ENCODE results near the gene MSI2.
"Not testable (repeated sequence)": the region's sequence is repeated elsewhere in the genome, so short reads cannot be mapped to it uniquely, and the experiment has no call there.

The MSI2 gene

DNA sequence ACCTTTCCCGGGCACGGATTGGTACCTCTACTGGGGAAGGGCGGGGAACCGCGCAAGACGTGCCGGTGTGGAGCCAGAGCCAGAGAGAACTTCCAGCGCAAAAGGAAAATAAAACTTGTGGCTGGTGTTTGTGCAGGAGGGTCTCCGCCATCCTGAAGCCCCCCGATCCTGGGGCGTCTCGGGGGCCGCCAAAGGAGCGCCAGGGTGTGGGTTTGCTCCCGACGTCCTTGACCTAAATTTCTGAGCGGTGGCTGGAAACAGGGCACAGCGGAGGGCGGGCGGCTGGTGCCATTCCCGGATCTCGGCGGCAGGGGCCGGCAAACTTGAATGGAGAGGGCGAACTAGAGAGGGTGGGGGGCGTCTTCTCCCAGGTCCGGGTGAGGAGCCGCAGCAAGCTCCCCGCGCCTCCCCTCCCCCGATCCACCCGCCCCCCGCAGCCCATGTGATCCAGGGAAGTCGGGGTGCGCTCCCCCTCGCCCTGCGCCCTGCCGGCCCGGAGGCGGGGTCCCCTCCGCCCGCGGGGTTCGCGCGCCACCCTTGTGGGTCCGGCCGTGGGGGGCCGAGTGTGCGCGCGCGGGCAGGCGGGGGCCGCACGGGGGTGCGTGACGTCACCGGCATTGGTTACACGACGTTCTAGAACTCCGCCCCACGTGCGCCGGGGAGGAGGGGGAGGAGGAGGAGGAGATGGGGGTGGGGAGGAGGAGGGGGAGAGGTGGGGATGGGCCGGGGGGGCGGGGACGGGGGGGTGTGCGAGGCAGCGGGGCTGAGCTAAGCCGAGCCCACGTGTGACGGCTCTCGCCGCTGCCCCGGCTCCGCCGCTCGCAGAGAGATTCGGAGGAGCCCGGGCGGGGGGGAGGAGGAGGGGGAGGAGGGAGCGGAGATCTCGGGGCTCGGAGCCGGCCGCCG is at the start of gene MSI2:
MSI2 (plus strand) TSS at position 748 of the 906 bp plus-strand sequence. CDS start 220 bp downstream, outside the sequence.
- DNase-seq (ENCODE audit: low spot score), result peak; percentile 89

- DNase-seq (ENCODE audit: low spot score), result no peak
Observed at GRCh38 chr17:57206928-57207327, 49.4 kb upstream of the MSI2 start.

- DNase-seq (ENCODE audit: low spot score), result no peak
Observed at GRCh38 chr17:57207396-57207795, 48.9 kb upstream of the MSI2 start.

DNA sequence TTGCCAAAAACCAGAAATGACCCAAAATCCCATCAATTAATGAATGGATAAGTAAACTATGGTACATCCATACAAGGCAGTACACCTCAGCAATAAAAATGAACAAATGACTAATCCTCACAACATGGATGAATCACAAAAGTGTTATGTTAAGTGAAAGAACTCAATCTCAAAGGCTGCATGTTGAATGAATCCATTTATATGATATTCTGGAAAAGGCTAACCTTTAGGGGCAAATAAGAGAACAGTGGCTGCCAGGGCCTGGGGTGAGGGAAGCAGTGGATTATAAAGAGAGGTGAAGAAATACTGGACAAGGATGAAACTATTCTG is 46.1 kb upstream of the MSI2 start:
- DNase-seq (ENCODE audit: low spot score), result no peak

- DNase-seq (ENCODE audit: low spot score), result no peak
Observed at GRCh38 chr17:57210972-57211411, 45.3 kb upstream of the MSI2 start.

DNA sequence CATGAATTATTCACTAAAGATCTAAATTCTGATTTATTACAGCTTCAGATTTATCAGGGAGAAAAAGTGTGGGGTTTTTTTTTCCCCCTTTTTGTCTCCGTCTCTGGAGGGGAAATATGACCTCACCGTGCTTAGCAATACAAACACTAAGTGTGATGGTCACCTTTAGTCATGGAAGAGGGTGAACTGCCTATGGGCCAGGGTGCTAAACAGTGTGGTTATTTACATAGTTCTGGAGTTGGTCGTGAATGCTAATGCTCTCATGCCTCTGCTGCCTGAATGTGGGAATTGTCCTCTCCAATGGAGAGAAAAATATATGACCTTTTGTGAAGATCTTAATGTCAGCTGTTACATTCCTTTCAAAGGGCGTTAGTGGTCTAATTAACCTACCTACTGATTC is 44.8 kb upstream of the MSI2 start:
- peak; percentile 22 for DNase-seq (ENCODE audit: low spot score)

DNA sequence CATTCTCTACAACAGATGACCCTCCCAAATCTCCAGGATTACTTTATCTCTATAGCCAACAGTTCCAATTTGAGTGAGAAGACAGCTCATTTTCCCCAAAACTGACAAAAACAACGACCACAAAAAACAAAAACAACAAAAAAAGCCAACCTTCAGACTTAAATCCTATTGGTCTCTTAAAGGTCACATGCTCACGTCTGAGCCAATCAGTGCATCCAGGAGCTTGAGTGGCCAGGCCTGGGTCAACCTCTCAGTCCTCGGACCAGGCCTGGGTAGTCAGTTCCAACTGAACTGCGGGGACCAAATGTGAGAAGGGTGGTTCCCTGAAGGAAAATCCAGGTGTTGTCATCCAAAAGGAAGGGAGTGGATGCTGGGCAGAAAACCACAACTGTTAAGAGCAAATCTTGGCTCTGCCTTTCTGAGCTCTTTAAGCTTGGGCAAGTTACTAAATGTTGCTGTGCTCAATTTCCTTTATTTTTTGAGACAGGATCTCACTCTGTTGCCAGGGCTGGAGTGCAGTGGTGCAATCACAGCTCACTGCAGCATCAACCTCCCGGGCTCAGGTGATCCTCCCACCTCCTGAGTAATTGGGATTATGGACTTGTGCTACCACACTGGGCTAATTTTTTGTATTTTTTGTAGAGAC is 43.0 kb upstream of the MSI2 start:
- no peak for DNase-seq (ENCODE audit: low spot score)

- no peak for DNase-seq (ENCODE audit: low spot score)
Observed at GRCh38 chr17:57215317-57215716, 41.0 kb upstream of the MSI2 start.

DNA sequence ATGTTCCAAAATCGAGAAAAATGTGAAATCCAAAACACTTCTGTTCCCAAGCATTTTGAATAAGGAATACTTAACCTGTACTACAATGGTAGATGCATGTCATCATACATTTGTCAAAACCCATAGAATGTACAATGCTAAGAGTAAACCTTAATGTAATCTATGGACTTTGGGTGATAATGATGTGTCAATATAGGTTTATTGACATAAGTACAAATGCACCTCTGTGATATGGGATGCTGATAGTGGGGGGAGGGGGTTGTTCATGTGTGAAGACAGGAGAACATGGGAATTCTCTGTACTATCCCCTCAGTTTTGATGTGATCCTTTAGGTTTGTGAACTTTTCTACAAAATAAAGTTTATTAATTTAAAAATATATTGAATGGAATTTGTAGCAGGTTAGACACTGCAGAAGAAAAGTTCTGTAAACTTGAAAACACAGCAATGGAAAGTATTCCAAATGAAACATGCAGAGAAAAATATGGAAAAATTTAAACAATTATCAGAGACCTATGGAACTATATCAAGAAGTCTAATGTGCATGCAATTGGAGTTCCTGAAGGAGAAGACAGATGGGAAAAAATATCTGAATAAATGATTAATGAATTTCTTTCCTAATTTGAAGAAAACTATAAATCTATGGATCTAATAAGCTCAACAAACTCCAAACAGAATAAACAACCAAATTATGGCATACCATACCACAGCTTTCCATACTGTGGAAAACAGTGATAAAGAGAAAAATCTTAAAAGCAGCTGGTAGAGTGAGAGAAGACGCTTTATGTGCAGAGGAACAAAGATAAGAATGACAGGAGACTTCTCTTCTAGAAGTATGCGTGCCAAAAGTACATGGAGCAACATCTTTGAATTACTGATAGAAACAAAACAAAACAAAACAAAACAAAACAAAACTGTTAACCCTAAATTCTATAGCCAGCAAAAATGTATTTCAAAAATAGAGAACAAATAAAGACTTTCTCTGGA is 34.7 kb upstream of the MSI2 start:
- no peak for DNase-seq (ENCODE audit: low spot score)

GRCh38 chr17:57222422-57222821 is 33.9 kb upstream of the MSI2 start:
- not testable (repeated sequence) for DNase-seq (ENCODE audit: low spot score)

DNA sequence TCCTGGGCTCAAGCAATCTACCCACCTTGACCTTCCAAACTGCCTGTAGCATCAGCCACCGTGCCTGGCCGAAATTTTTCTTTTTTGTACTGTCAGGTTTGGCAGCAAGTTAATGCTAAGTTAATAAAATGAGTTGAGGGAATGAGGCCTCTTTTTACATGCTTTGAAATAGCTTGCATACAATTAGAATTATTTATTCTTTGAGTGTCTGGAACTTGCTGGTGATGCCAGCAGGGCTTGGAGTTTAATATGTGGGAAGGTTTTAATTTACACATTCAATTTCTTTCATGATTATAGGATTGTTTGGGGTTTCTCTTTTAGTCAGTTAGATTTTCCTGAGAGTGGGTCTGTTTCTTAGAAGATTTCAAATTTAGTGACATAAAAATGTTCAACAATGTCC is 31.2 kb upstream of the MSI2 start:
- DNase-seq (ENCODE audit: low spot score), result no peak

DNA sequence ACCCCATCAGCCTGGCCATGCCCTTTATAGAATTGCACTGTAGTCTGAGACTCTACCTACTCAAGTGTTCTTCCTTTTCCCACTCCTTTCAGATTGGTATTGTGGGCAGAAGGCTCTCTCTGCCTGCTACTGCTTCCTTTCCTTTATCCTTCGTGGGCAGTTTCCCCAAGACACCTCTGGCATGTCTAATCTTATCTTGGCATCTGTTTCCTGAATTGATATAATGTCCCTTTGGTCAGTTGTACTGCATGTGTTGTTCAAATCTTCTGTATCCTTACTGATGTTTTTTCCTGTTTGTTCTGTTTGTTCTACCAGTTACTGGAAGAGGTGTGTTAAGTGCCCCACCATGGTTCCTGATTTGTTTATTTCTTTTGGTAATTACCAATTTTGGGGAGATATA is 29.5 kb upstream of the MSI2 start:
- DNase-seq (ENCODE audit: low spot score), result no peak

GRCh38 chr17:57228911-57229310 is 27.4 kb upstream of the MSI2 start:
- DNase-seq (ENCODE audit: low spot score), result no peak

GRCh38 chr17:57234061-57234738 is 22.1 kb upstream of the MSI2 start:
- no peak for DNase-seq (ENCODE audit: low spot score)

DNA sequence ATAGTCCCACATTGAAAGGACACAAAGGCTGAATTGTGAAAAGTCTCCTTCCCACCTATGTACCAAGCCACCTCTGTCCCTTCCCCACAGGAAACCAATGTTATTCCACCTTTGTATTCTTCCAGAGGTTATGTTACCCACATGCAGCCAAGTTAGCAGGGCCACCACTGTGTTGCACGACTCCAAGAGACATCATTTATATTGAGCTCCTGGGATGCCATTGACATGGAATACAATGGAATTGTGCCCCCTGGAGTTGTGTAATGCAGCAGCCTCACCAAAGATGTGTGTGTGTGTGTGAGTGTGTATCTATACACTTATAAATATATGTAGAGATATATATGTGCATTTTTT is 21.6 kb upstream of the MSI2 start:
- no peak for DNase-seq (ENCODE audit: low spot score)

DNA sequence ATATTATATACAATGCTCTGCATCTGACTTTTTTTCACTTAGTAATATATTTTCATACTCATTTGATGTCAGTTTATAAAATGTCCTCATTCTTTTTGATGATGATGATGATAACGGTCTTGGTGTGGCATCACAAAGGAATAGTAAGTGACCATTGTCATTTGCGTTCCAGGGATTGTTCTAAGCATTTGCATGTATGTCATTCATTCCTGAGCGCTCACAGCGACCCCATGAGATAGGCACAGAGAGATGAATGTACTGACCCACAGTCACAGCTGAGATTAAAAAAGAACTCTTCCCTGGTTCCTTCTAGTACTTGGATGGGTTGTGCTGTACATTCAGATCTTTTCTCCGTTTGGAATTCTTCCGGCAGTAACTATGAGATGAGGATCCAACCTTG is 21.2 kb upstream of the MSI2 start:
- DNase-seq (ENCODE audit: low spot score), result no peak

- DNase-seq (ENCODE audit: low spot score), result no peak
Observed at GRCh38 chr17:57236686-57237299, 19.5 kb upstream of the MSI2 start.

- no peak for DNase-seq (ENCODE audit: low spot score)
Observed at GRCh38 chr17:57240648-57241047, 15.7 kb upstream of the MSI2 start.

GRCh38 chr17:57242148-57242547 is 14.2 kb upstream of the MSI2 start:
- DNase-seq (ENCODE audit: low spot score), result no peak

GRCh38 chr17:57243171-57243622 is 13.1 kb upstream of the MSI2 start:
- peak; percentile 83 for DNase-seq (ENCODE audit: low spot score)

GRCh38 chr17:57245786-57246185 is 10.5 kb upstream of the MSI2 start:
- no peak for DNase-seq (ENCODE audit: low spot score)

Measured in AG08396 (cell line).